A549 (cell line): ENCODE data around the gene KRT3. TPM values are rescaled to one million over a fixed set of nuclear protein-coding genes. Genes with fewer than 3 reads are reported as not detected.
A peak's percentile ranks its signal among the peaks of the same experiment; 100 is the strongest.

Experiments used
- ATAC-seq, 2 experiments: fragments of 200-7000 bp in 1 of 2; fragments of >200 bp in 1 of 2; cut with Nextera tagmentation in 1 of 2; cut with Tn5 transposase in 1 of 2; 3 replicates each; pipeline versions ENCODE4 v1.8.0 to v1.9.1; 2018 to 2020; ENCODE audit warnings: mild to moderate bottlenecking in 1 of 2, moderate library complexity in 1 of 2
- CTCF ChIA-PET: fragments of 300-600 bp; sonication (Branson Sonifier 250); formaldehyde crosslinking; extraction: SDS; loops from one replicate; lab custom pipeline; 2021; ENCODE audit warnings: antibody characterized with exemption, inconsistent platforms; lab: Yijun Ruan, JAX
- POLR2A ChIA-PET: fragments of 350-600 bp; formaldehyde crosslinking; extraction: SDS; loops from one replicate; lab custom pipeline; 2021; ENCODE audit warnings: antibody characterized with exemption, inconsistent platforms; lab: Yijun Ruan, JAX
- DNase-seq, 2 experiments: peaks; one replicate each; pipeline versions ENCODE4 v3.0.0 to v3.0.0-alpha.2; 2011 to 2016; ENCODE audit warnings: low read depth in 1 of 2, low spot score in 1 of 2
- FAIRE-seq: peaks from 2 replicates; lab custom pipeline; 2011; peaks lifted over from hg19 to GRCh38; lab: Jason Lieb, UNC
- H3K27ac ChIP-seq, 2 experiments: fragments of >200 bp; sonication (Bioruptor Twin); formaldehyde crosslinking; 3 replicates each; pipeline ENCODE4 v1.5.1; 2016 to 2017
- H3K4me1 ChIP-seq: fragments of >200 bp; sonication (Bioruptor Twin); formaldehyde crosslinking; 3 replicates; pipeline ENCODE4 v1.6.1; 2016
- H3K4me2 ChIP-seq: fragments of >200 bp; sonication (Bioruptor Twin); formaldehyde crosslinking; 3 replicates; pipeline ENCODE4 v1.6.1; 2016
- H3K4me3 ChIP-seq: fragments of >200 bp; sonication (Bioruptor Twin); formaldehyde crosslinking; 3 replicates; pipeline ENCODE4 v1.5.1; 2016
- H3K9me3 ChIP-seq: fragments of >200 bp; sonication (Bioruptor Twin); formaldehyde crosslinking; 3 replicates; pipeline ENCODE4 v1.6.1; 2016
- BHLHE40 ChIP-seq: IDR thresholded peaks from 2 replicates; pipeline ENCODE4 v1.6.1; 2012; ENCODE audit warnings: low read depth, low read length, inconsistent platforms
- CEBPB ChIP-seq, 2 experiments: fragments of >200 bp in 1 of 2; sonication (Bioruptor Twin) in 1 of 2; formaldehyde crosslinking in 1 of 2; IDR thresholded peaks; 2 replicates each; pipeline ENCODE4 v1.6.1; 2012 to 2016
- EHMT2 ChIP-seq: fragments of 200-600 bp; sonication (generic); IDR thresholded peaks from 2 replicates; pipeline ENCODE4 v1.6.1; 2016; ENCODE audit warnings: antibody characterized with exemption, low read depth, mild to moderate bottlenecking, moderate library complexity
- EP300 ChIP-seq, 2 experiments: fragments of >200 bp; sonication (Bioruptor Twin); formaldehyde crosslinking; IDR thresholded peaks; 2 replicates in 1 of 2; 3 replicates in 1 of 2; pipeline ENCODE4 v1.6.1; 2016 to 2017
- HOXA7 ChIP-seq: fragments of 250-450 bp; sonication (Bioruptor Pico); IDR thresholded peaks from 2 replicates; pipeline ENCODE4 v1.5.0; 2020; ENCODE audit warnings: mild to moderate bottlenecking, moderate library complexity
- JUNB ChIP-seq: fragments of >200 bp; sonication (Bioruptor Twin); formaldehyde crosslinking; IDR thresholded peaks from 2 replicates; pipeline ENCODE4 v1.6.1; 2016
- KDM5A ChIP-seq: fragments of 200-600 bp; sonication (generic); IDR thresholded peaks from 2 replicates; pipeline ENCODE4 v1.6.1; 2016; ENCODE audit warnings: antibody characterized with exemption, mild to moderate bottlenecking
- MYC ChIP-seq: IDR thresholded peaks from 2 replicates; pipeline ENCODE4 v1.6.1; 2012; ENCODE audit warnings: mild to moderate bottlenecking, inconsistent platforms, low read length, improper control_type of control experiment, borderline replicate concordance
- NFE2L2 ChIP-seq: fragments of 150-350 bp; conservative IDR thresholded peaks from 2 replicates; pipeline ENCODE4 v1.6.1; 2014; ENCODE audit warnings: low read length
- NPAS2 ChIP-seq: fragments of 250-450 bp; sonication (Bioruptor Pico); IDR thresholded peaks from 2 replicates; pipeline ENCODE4 v1.8.0; 2022; ENCODE audit warnings: mild to moderate bottlenecking, moderate library complexity, borderline replicate concordance
- PHF8 ChIP-seq: fragments of 200-600 bp; sonication (generic); IDR thresholded peaks from 2 replicates; pipeline ENCODE4 v1.6.1; 2016; ENCODE audit warnings: low read depth, mild to moderate bottlenecking, antibody characterized with exemption, moderate library complexity, borderline replicate concordance
- RARB ChIP-seq: fragments of 250-450 bp; sonication (Bioruptor Pico); IDR thresholded peaks from 2 replicates; pipeline ENCODE4 v1.8.0; 2021; ENCODE audit warnings: mild to moderate bottlenecking, moderate library complexity
- RCOR1 ChIP-seq: fragments of 150-350 bp; IDR thresholded peaks from 2 replicates; pipeline ENCODE4 v1.6.1; 2014; ENCODE audit warnings: antibody characterized with exemption, low read length, low read depth
- RFX5 ChIP-seq: fragments of 450-650 bp; IDR thresholded peaks from 2 replicates; pipeline ENCODE4 v1.7.1; 2014; ENCODE audit warnings: antibody characterized with exemption, mild to moderate bottlenecking, moderate library complexity
- SMC3 ChIP-seq: fragments of >200 bp; sonication (Bioruptor Twin); formaldehyde crosslinking; IDR thresholded peaks from 3 replicates; pipeline ENCODE4 v1.6.1; 2018; ENCODE audit warnings: inconsistent platforms
- SREBF2 ChIP-seq: fragments of 450-650 bp; IDR thresholded peaks from 2 replicates; pipeline ENCODE4 v1.6.1; 2014; ENCODE audit warnings: mild to moderate bottlenecking, moderate library complexity
- ZNF302 ChIP-seq: fragments of 250-450 bp; sonication (Bioruptor Pico); IDR thresholded peaks from 2 replicates; pipeline ENCODE4 v1.9.0; 2021; ENCODE audit warnings: inconsistent platforms, mild to moderate bottlenecking, moderate library complexity
- ZSCAN20 ChIP-seq: fragments of 250-450 bp; sonication (Bioruptor Pico); IDR thresholded peaks from 2 replicates; pipeline ENCODE4 v1.8.0; 2022; ENCODE audit warnings: mild to moderate bottlenecking, moderate library complexity
- WGBS: methylation state at CpG from one replicate; pipeline ENCODE4 v1.1.6; 2017; ENCODE audit errors: missing lambda C conversion rate; 5-methylcytosine and 5-hydroxymethylcytosine counted together
- polyA plus RNA-seq, 4 experiments: library from polyadenylated mRNA; depleted of rRNA in 3 of 4; stranded (reverse); fragments of >200 nt; fragmentation: RNase III in 1 of 4; extraction: RNeasy Plus Mini Kit Qiagen cat#74134 plus additional on column Dnase treatment in 1 of 4; gene quantifications; 2 replicates in 3 of 4; 3 replicates in 1 of 4; pipeline ENCODE4 v1.2.3, GENCODE V29; 2011 to 2017
- TF ChIP-seq, protein P1 (sequence below): IDR thresholded peaks from 2 replicates; pipeline ENCODE4 v1.6.1; 2012; ENCODE audit warnings: low read depth, borderline replicate concordance
- TF ChIP-seq, protein P2 (sequence below): fragments of 250-450 bp; sonication (Bioruptor Pico); IDR thresholded peaks from 2 replicates; pipeline ENCODE4 v1.5.0; 2020; ENCODE audit warnings: low read depth, mild to moderate bottlenecking, moderate library complexity
- TF ChIP-seq, protein P3 (sequence below): fragments of 450-650 bp; IDR thresholded peaks from 2 replicates; pipeline ENCODE4 v1.6.1; 2014; ENCODE audit warnings: antibody characterized with exemption
- TF ChIP-seq, protein P4 (sequence below): fragments of 250-450 bp; sonication (Bioruptor Pico); IDR thresholded peaks from 2 replicates; pipeline ENCODE4 v1.5.0; 2021; ENCODE audit warnings: mild to moderate bottlenecking, moderate library complexity, borderline replicate concordance

KRT3 gene
- polyA plus RNA-seq, 2 of the 4 experiments (the other 2 are of a cell fraction), result 0.04 to 0.06 TPM

DNA sequence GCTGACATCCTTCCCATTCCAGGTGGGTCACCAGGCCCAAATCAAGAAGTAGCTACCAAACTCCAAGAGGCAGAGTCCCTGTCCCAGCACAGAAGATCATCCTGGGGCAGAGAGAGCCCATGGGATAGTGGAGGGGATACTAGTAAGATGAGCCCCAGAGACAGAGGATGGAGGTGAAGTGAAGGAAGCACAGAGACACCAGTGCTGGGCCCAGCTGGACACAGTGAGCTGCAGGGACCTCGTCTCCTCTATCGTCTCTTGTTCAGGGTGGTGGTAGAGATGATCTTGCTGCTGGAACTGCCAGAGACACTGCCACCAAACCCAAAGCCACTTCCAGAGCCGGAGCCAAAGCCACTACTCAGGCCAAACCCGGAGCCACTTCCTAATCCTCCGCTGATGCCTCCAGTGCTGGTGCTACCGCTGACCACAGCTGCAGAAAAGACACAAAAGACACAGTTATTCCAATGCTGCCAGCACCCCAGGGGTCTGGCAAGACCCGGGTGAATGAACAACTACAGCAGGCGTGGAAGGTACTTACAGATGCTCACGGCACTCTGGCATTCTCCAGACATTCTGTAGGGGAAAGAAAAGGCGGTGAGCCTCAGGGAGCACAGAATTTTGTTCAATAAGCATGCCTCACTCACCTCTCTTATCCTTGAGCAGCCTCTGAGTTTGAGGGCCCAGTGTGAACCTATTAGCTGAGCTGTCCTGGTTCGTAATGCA, 11.1 kb upstream of the KRT3 start:
- Histone ChIP-seq H3K4me1 (peaks cover 25% of the 10 kb centered on the region), H3K4me2 (no peak overlapping the region), H3K27ac (0 out of 6 replicates have a peak overlapping the region, but pooled peaks of 1 of the 2 experiments have one; percentile 17), H3K9me3 (no peaks in the 10 kb centered on the region)
- DNase-seq (no peak), ATAC-seq (no peak; a peak in 1 of 6 replicates), FAIRE-seq (no peak)
- CTCF ChIA-PET, result interaction anchor here (0.7 to 1.5 kb wide), 6 partner anchors 11 to 434 kb away, joined by 3 to 4 read pairs (median 3); partner anchors contain the start of gene KRT3
- WGBS, result 88% methylated on average over 11 of the region's 11 CpGs
- POLR2A ChIA-PET, result no interaction called here
- no peak for TF ChIP-seq BHLHE40
- TF ChIP-seq, all 56 proteins: peak for 0
- no peak overlapping the region for H3K4me3 ChIP-seq

DNA sequence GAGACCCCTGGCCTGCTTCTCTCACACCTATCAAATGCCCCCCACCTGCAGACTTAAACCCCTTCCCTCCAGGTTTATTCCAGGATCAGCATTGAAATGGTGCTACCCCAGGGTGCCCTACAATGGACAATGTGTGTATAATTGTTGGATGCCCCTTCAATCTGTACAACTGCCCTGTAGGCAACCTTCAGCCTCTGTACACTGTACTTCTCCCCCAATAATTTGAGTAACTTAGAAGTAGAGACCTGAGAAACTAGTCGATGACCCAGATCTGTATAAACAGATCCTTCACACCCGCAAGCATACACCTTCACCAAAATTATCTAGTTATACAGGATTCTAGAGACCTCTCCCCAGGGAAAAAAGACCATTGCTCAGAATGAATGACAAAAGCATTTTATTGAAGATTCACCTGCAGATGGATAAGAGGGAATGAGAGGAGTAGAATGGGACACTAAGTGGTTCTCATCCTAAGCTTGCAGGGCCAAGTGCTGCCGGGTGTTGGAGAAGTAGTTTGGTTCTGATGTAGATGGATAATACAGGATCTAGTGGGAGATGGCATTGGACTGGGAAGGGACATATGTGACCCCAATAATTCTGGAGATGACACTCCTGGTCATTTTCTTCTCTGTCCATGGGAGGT, 10.4 kb upstream of the KRT3 start:
- DNase-seq, result no peak
- POLR2A ChIA-PET, result no interaction called here
- H3K4me2 ChIP-seq, result no peak overlapping the region
- no peak for TF ChIP-seq RFX5
- TF ChIP-seq, protein P1, sequence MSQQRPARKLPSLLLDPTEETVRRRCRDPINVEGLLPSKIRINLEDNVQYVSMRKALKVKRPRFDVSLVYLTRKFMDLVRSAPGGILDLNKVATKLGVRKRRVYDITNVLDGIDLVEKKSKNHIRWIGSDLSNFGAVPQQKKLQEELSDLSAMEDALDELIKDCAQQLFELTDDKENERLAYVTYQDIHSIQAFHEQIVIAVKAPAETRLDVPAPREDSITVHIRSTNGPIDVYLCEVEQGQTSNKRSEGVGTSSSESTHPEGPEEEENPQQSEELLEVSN, result no peak
- no peak for TF ChIP-seq HOXA7 (CRISPR knock-in tag)
- no peak for TF ChIP-seq CEBPB (IDR thresholded peaks at IDR 0.05)
- no peak for TF ChIP-seq KDM5A
- TF ChIP-seq ZSCAN20 (CRISPR knock-in tag), result no peak
- FAIRE-seq, result no peak
- 93% methylated on average over 3 of the region's 3 CpGs for WGBS
- no peak for ATAC-seq
- no peaks in the 10 kb centered on the region for H3K9me3 ChIP-seq
- H3K4me1 ChIP-seq, result peaks cover 32% of the 10 kb centered on the region
- no peak overlapping the region for H3K27ac ChIP-seq
- CTCF ChIA-PET, result interaction anchor here (1.1 kb wide), 1 partner anchor 223 kb away, joined by 3 read pairs; no protein-coding TSS in a partner anchor
- no peak overlapping the region for H3K4me3 ChIP-seq

DNA sequence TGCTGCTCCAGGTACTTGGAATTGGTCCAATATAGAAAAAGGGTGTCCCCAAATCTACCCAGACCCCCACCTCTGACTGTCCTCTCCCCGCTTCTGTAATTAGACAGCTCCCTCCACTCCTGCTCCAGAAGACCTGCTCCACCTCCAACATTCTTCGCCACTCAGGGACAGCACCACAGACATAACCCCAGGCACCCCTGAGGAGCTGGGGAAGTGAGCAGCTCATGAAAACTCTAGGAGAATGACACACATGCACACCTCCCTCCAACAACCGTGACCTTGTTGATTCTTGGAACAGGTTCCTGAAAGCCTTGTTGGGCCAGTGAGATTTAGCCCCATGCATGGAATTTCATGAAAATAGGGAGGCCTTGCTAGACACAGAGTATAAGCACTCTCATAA, 9.8 kb upstream of the KRT3 start:
- no peak for DNase-seq
- WGBS, result 82% methylated on average over 3 of the region's 3 CpGs
- Histone ChIP-seq H3K4me1 (peaks cover 37% of the 10 kb centered on the region), H3K27ac (no peak overlapping the region), H3K4me3 (no peak overlapping the region), H3K9me3 (no peaks in the 10 kb centered on the region)
- CTCF ChIA-PET, result interaction anchor here (0.6 to 1.6 kb wide), 2 partner anchors 12 to 25 kb away, joined by 4 read pairs; no protein-coding TSS in a partner anchor
- FAIRE-seq, result no peak
- POLR2A ChIA-PET, result no interaction called here
- no peak for TF ChIP-seq ZNF302 (CRISPR knock-in tag)
- TF ChIP-seq RARB (CRISPR knock-in tag), result no peak
- TF ChIP-seq EP300 (IDR thresholded peaks at IDR 0.05), result no peak
- no peak for TF ChIP-seq SMC3
- no peak for TF ChIP-seq SREBF2
- TF ChIP-seq, protein P2, sequence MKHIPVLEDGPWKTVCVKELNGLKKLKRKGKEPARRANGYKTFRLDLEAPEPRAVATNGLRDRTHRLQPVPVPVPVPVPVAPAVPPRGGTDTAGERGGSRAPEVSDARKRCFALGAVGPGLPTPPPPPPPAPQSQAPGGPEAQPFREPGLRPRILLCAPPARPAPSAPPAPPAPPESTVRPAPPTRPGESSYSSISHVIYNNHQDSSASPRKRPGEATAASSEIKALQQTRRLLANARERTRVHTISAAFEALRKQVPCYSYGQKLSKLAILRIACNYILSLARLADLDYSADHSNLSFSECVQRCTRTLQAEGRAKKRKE (CRISPR knock-in tag), result no peak
- no peak for TF ChIP-seq JUNB
- no peak for TF ChIP-seq HOXA7 (CRISPR knock-in tag)
- no peak for TF ChIP-seq NFE2L2
- TF ChIP-seq, protein P3, sequence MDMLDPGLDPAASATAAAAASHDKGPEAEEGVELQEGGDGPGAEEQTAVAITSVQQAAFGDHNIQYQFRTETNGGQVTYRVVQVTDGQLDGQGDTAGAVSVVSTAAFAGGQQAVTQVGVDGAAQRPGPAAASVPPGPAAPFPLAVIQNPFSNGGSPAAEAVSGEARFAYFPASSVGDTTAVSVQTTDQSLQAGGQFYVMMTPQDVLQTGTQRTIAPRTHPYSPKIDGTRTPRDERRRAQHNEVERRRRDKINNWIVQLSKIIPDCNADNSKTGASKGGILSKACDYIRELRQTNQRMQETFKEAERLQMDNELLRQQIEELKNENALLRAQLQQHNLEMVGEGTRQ, result no peak
- TF ChIP-seq NPAS2 (CRISPR knock-in tag), result no peak
- no peak for TF ChIP-seq MYC
- TF ChIP-seq, protein P4, sequence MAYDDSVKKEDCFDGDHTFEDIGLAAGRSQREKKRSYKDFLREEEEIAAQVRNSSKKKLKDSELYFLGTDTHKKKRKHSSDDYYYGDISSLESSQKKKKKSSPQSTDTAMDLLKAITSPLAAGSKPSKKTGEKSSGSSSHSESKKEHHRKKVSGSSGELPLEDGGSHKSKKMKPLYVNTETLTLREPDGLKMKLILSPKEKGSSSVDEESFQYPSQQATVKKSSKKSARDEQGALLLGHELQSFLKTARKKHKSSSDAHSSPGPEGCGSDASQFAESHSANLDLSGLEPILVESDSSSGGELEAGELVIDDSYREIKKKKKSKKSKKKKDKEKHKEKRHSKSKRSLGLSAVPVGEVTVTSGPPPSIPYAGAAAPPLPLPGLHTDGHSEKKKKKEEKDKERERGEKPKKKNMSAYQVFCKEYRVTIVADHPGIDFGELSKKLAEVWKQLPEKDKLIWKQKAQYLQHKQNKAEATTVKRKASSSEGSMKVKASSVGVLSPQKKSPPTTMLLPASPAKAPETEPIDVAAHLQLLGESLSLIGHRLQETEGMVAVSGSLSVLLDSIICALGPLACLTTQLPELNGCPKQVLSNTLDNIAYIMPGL, result no peak
- TF ChIP-seq EHMT2, result no peak
- TF ChIP-seq PHF8, result no peak
- no peak for TF ChIP-seq RCOR1
- TF ChIP-seq, all 56 proteins: peak for 0
- ATAC-seq, result no peak
- no peak overlapping the region for H3K4me2 ChIP-seq
